ENCODE data around the gene ZNF837.

Gene ZNF837

GRCh38 chr19:58368561-58369360 lies 12.1 kb downstream of the ZNF837 start:
- no peak overlapping the region for H3K4me3 ChIP-seq (ENCODE audit: low read depth, low read length)
- in situ Hi-C loops (cut with HindIII; ENCODE audit: low sequenced_read_pairs) = no loop called here
- TF ChIP-seq, protein P1, sequence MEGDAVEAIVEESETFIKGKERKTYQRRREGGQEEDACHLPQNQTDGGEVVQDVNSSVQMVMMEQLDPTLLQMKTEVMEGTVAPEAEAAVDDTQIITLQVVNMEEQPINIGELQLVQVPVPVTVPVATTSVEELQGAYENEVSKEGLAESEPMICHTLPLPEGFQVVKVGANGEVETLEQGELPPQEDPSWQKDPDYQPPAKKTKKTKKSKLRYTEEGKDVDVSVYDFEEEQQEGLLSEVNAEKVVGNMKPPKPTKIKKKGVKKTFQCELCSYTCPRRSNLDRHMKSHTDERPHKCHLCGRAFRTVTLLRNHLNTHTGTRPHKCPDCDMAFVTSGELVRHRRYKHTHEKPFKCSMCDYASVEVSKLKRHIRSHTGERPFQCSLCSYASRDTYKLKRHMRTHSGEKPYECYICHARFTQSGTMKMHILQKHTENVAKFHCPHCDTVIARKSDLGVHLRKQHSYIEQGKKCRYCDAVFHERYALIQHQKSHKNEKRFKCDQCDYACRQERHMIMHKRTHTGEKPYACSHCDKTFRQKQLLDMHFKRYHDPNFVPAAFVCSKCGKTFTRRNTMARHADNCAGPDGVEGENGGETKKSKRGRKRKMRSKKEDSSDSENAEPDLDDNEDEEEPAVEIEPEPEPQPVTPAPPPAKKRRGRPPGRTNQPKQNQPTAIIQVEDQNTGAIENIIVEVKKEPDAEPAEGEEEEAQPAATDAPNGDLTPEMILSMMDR (IDR thresholded peaks at IDR 0.05; ENCODE audit: low read depth, low read length, missing control alignments) = no peak
- DNase-seq (ENCODE audit: low read depth) = no peak

DNA sequence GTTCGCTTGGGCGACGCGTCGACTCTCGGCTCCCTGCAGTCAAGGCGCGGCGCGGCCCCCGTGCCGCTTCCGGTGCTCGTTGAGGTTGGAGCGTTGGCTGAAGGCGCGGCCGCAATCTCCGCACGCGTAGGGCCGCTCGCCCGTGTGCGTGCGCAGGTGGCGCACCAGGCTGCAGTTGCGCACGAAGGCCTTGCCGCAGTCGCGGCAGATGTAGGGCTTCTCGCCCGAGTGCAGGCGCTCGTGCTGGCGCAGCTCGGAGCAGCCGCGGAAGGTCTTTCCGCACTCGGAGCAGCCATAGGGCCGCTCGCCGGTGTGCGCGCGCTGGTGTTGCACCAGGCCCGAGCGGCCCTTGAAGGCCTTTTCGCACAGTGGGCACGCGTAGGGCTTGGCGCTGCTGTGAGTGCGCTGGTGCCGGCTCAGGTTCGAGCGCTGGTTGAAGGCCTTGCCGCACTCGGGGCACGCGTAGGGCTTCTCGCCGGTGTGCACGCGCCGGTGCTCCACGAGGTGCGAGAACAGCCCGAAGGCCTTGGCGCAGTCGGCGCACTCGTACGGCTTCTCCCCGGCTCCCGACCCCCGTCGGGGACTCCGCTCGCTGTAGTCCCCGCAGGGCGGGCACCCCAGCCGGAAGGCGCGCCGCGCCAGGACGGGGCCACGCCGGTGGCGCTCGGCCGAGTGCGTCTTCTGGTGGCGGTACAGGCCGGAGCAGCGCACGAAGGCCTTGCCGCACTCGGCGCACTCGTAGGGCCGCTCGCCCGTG lies 13.0 kb downstream of the ZNF837 start:
- TF ChIP-seq, protein P1 (IDR thresholded peaks at IDR 0.05; ENCODE audit: low read depth, low read length, missing control alignments) = no peak
- H3K4me3 ChIP-seq (ENCODE audit: low read depth, low read length) = no peak overlapping the region
- no peak for DNase-seq (ENCODE audit: low read depth)
- in situ Hi-C loops (cut with HindIII; ENCODE audit: low sequenced_read_pairs) = no loop called here

DNA sequence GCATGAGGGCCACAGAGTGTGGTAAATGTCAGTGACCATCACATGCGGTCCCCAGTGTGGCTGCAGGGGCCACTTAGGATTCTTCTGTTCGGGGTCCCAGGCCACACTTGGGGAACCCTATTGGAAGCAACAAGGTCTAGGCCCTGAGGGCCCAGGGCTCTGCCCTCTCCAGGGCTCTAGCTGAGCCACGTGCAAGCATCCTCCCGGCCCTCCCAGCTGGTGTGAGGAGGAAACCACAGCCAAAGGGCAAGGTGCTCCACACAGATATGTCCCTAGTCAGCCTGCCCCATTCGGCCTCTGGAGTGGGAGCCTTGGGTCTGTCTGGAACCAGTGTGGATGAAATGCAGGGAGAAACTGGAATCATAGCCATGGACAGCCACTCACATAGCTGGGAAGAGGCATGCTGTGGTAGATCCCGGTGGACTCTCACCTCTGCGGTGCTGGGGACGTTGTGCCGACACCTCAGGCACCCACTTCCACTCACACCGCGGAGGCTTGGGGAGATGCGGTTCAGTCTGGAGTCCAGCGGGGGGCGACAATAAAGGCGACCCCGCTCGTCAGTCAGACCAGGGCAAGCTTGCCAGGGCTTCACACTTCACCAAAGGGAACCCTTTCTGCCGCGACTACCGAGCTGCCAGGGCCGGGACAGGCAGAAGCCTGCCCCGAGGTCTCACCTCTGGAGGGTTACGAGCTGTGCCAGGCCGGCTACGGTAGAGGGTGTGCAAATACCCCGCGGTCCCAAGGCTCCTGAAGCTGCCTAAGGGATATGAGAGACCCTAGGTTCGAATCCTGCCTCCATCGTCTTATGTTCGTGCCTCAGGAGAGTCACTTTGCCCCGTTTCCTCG lies 14.0 kb downstream of the ZNF837 start:
- TF ChIP-seq, protein P1 (IDR thresholded peaks at IDR 0.05; ENCODE audit: low read depth, low read length, missing control alignments) = no peak
- no peak overlapping the region for H3K4me3 ChIP-seq (ENCODE audit: low read depth, low read length)
- DNase-seq (ENCODE audit: low read depth) = no peak
- in situ Hi-C loops (cut with HindIII; ENCODE audit: low sequenced_read_pairs) = no loop called here

DNA sequence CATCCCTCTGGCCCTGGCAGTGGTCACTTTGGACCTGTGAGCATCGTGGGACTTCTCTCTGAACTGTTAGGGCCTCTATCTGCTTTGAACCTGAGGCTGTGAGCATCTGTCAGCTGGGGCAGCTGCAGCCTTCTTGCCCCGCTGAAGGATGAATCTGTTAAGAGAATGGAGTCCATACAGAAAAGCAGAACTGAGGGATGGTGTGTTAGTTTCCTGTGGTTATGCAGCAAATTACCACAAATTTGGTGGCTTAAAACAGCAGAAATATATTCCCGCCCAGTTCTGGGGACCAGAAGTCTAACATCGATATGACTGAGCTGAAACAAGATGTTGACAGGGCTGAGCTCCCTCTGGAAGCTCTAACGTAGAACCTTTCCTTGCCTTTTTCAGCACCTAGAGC lies 16.7 kb downstream of the ZNF837 start:
- TF ChIP-seq, protein P1 (IDR thresholded peaks at IDR 0.05; ENCODE audit: low read depth, low read length, missing control alignments) = no peak
- in situ Hi-C loops (cut with HindIII; ENCODE audit: low sequenced_read_pairs) = no loop called here
- H3K4me3 ChIP-seq (ENCODE audit: low read depth, low read length) = no peak overlapping the region
- DNase-seq (ENCODE audit: low read depth) = no peak

GRCh38 chr19:58362272-58362994 lies 18.4 kb downstream of the ZNF837 start, which contains the start of gene ZNF497:
ZNF497 (minus strand) TSS chr19:58362751; CDS start chr19:58357635, 5,116 bp downstream.
- DNase-seq (ENCODE audit: low read depth) = peak; percentile 86
- TF ChIP-seq, protein P1 (IDR thresholded peaks at IDR 0.05; ENCODE audit: low read depth, low read length, missing control alignments) = no peak
- in situ Hi-C loops (cut with HindIII; ENCODE audit: low sequenced_read_pairs) = no loop called here
- peak within 1 kb of the TSS; percentile 73 for H3K4me3 ChIP-seq (ENCODE audit: low read depth, low read length)
